ENCODE measurements around the gene GALNTL6. TPM values are rescaled to one million over a fixed set of nuclear protein-coding genes. Genes with fewer than 3 reads are reported as not detected.

The GALNTL6 gene
- total and polyA plus RNA-seq, 2 donors (not counting 3 experiments of a cell fraction or from before 2014, with no cell fraction given): not detected

DNA sequence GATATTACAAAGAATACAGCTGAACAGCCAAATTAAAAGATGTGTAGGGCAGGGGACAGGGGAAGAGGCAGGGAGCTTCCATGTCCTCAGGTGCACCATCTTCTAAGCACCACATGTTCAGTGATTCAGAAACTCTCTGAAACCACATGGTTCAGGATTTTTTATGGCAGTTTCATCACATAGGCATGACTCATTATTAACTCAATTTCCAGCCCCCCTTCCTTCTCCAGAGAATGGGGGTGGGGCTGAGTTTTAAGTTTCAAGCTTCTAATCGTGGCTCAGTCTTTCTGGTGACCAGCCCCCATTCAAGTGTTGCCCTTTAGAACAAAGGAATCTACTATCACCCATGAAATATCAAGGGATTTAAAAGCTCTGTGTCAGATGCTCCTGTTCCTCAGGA, 1037.6 kb downstream of the GALNTL6 start:
- no peaks in the 10 kb centered on the region for H3K79me2 ChIP-seq (ENCODE audit: control insufficient read depth, insufficient read depth, low read length)
- no peaks in the 10 kb centered on the region for H3K4me1 ChIP-seq (ENCODE audit: control insufficient read depth, extremely low read depth, insufficient read depth, low read length)
- no peak overlapping the region for H3K4me2 ChIP-seq (ENCODE audit: insufficient read depth, low read length)
- no peak overlapping the region for H2AFZ ChIP-seq (ENCODE audit: low read depth, low read length)
- no peaks in the 10 kb centered on the region for H3K36me3 ChIP-seq (ENCODE audit: control insufficient read depth in 2 of 2, extremely low read depth in 1 of 2, insufficient read depth in 2 of 2, low read length in 2 of 2)
- no TSS peak for BruUV-seq (replicated peaks)
- no peak overlapping the region for H3K9ac ChIP-seq (replicated peaks; ENCODE audit: extremely low read depth, insufficient read depth, low read length)
- no peaks in the 10 kb centered on the region for H3K9me3 ChIP-seq (replicated peaks; ENCODE audit: control insufficient read depth, insufficient read depth, low read length)
- H4K20me1 ChIP-seq (replicated peaks; ENCODE audit: control insufficient read depth, extremely low read depth, insufficient read depth, low read length): no peaks in the 10 kb centered on the region
- no peak for FAIRE-seq
- DNase-seq (ENCODE audit: low read depth, low spot score): peak; percentile 28
- ChIA-PET POLR2A (no interaction called here), CTCF (no interaction called here)
- no peak overlapping the region for H3K4me3 ChIP-seq (replicated peaks in 1 of 3; ENCODE audit: insufficient read depth in 1 of 3, low read depth in 1 of 3, low read length in 3 of 3)
- H3K9me1 ChIP-seq (replicated peaks; ENCODE audit: control insufficient read depth, extremely low read depth, insufficient read depth, low read length): no peaks in the 10 kb centered on the region
- H3K27me3 ChIP-seq (ENCODE audit: control insufficient read depth in 2 of 2, insufficient read depth in 2 of 2, low read length in 2 of 2): no peaks in the 10 kb centered on the region
- no peak for TF ChIP-seq MAX (IDR thresholded peaks at IDR 0.05; ENCODE audit: insufficient read depth, insufficient read length)
- no peak for TF ChIP-seq GATA2 (IDR thresholded peaks at IDR 0.05; ENCODE audit: insufficient read depth, insufficient read length, low read depth, low read length)
- no peak for TF ChIP-seq MYC (IDR thresholded peaks at IDR 0.05; ENCODE audit: low read depth, low read length)
- peak; percentile 22 for TF ChIP-seq JUN (IDR thresholded peaks at IDR 0.05; ENCODE audit: borderline replicate concordance, insufficient read depth, insufficient read length, low read depth)
- peak; percentile 86 for TF ChIP-seq FOS (IDR thresholded peaks at IDR 0.05; ENCODE audit: borderline replicate concordance, insufficient read depth, low read length)
- no peak for TF ChIP-seq EZH2 (IDR thresholded peaks at IDR 0.05; ENCODE audit: borderline replicate concordance, low read depth, low read length, severe bottlenecking)
- no peak for TF ChIP-seq CTCF (IDR thresholded peaks at IDR 0.05; ENCODE audit: extremely low read depth in 1 of 2, insufficient read depth in 1 of 2, low read depth in 1 of 2, low read length in 2 of 2)
- intact Hi-C loops (cut with micrococcal nuclease) (no loop called here), dilution Hi-C loops (cut with MboI; ENCODE audit: extremely low pct_ligation_motif_present, low sequenced_read_pairs) (no loop called here)
- no peak overlapping the region for H3K27ac ChIP-seq (ENCODE audit: insufficient read depth, low read depth, low read length)

Data from endothelial cell of umbilical vein (primary cell).